Fibroblast of pulmonary artery (primary cell): Measurements from ENCODE around the gene FERMT3.

ENCODE experiments used
- DNase-seq: peaks from one replicate; pipeline ENCODE4 v3.0.0-alpha.2; 2010; ENCODE audit warnings: low read depth
- H3K4me3 ChIP-seq: replicated peaks from 2 replicates; pipeline ENCODE4 v1.5.1; 2011; ENCODE audit warnings: low read depth, mild to moderate bottlenecking, control low read depth, low read length, moderate library complexity
- TF ChIP-seq, protein P1 (sequence below): IDR thresholded peaks from 2 replicates; pipeline ENCODE4 v1.5.1; 2011; ENCODE audit warnings: mild to moderate bottlenecking, control low read depth, low read length, inconsistent platforms; ENCODE audit errors: missing control alignments

Gene FERMT3

DNA sequence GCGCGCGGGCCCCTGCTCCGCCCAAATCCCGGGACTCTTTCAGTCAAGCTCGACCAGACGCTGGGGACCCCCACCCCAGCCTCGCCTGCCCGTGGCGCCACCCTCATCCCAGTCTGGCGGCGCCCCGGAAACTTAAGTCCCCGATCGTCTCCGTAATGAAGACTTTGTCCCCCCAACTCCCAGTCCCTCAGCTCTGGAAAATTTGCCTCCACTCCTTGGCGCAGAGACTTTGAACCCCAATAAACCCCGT, 45.2 kb downstream of the FERMT3 start:
- no peak for DNase-seq
- peak overlapping the region; percentile 85 for H3K4me3 ChIP-seq
- TF ChIP-seq, protein P1, sequence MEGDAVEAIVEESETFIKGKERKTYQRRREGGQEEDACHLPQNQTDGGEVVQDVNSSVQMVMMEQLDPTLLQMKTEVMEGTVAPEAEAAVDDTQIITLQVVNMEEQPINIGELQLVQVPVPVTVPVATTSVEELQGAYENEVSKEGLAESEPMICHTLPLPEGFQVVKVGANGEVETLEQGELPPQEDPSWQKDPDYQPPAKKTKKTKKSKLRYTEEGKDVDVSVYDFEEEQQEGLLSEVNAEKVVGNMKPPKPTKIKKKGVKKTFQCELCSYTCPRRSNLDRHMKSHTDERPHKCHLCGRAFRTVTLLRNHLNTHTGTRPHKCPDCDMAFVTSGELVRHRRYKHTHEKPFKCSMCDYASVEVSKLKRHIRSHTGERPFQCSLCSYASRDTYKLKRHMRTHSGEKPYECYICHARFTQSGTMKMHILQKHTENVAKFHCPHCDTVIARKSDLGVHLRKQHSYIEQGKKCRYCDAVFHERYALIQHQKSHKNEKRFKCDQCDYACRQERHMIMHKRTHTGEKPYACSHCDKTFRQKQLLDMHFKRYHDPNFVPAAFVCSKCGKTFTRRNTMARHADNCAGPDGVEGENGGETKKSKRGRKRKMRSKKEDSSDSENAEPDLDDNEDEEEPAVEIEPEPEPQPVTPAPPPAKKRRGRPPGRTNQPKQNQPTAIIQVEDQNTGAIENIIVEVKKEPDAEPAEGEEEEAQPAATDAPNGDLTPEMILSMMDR = no peak

DNA sequence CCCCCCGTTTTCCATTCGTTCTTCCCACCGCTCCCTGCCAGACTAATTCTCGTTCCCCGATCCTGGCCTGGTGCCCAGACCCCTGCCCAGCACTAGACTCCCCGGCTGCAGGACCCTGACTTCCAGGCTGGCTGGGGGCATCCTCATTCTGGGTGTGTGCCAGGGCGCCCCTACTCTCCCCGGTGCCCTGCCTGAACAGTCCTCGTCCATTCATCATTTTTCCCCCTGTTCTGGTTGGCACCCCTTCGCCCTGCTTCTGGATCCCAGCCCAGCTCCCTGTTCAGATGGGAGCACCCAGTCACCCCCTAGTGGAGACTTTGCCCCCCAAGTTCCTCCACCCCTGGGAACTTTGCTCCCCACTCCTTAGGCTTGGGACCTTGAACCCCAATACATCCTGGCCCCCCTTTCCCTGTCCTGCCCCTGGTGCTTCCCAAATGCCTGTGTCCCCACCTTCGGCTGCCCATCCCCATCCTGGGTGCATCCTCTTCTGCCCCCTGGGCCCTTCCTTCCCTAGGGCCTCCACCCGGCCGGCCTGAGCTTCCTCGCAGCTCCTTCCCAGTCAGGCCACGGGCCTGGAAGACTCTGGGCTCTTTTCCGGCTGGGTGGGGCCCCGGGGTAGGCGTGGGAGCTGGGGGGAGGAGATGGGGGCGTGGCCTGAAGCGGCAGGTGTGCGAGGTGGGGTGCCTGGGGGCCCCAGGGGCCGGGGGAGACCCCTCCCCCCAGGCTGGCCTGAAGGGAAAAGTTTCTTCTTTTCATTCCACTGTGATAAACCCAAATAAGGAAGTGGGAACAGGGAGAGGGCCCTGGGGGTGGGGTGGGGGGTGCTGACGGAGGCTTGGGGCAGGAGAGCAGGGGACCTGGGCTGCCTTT, 45.7 kb downstream of the FERMT3 start:
- peak overlapping the region; percentile 85 for H3K4me3 ChIP-seq
- no peak for DNase-seq
- TF ChIP-seq, protein P1 = peak; percentile 39

DNA sequence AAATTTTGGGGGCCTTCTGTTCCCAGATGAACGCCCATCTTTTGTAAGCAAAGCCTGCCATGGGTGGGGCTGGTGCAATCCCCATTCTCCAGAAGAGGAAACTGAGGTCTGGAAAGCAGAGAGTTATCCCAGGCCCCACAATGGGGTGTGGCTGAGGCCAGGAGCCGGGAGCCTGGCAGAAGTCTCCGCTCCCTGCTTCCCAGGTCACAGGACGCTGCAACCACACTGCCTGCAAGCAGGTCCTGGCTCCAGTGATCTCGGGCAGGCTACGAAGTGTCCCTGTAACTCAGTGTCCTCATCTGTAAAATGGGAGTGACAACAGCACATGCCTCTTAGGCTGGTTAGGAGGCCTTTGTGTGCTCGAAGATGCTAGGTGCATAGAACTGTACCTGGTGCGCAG, 46.5 kb downstream of the FERMT3 start:
- peak overlapping the region; percentile 85 for H3K4me3 ChIP-seq
- TF ChIP-seq, protein P1 = no peak
- no peak for DNase-seq

DNA sequence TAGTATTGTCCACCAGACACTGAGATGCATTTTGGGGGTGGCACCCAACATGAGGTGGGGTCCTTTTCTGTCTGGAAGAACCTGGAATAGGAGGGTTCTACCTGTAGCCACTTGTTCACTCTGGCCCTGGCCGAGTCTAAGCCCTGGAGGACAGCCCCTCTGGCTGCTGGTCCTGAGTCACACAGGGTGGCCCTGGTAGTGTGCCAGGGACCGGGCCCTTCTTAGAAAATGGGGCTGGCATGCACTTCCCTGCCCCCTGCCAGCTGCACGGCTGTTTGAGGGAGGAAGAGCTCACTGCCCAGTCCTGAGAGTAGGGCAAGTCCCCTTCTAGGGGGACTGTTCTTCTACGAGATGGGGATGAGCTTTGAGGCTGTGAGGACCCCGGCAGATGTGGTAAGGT, 47.0 kb downstream of the FERMT3 start:
- no peak overlapping the region for H3K4me3 ChIP-seq
- no peak for DNase-seq
- TF ChIP-seq, protein P1 = no peak

DNA sequence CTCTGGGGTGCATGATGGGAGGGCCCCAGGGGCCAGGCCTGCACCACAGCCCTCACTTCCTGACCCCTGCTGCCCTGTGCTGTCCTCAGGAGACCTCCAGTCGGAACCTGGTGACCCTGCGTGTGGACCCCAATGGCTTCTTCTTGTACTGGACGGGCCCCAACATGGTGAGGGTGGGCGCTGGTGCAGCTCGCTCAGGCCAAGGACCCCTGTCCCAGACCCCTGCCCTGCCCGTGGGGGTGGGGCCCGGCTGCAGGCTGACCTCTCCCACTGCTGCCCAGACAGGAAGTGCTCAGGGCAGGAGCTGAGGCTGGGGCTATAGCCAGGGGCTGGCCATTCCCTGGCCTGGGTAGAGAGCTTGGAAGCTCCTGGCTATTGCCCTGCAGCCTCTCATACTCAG, 47.8 kb downstream of the FERMT3 start:
- H3K4me3 ChIP-seq = no peak overlapping the region
- DNase-seq = no peak
- TF ChIP-seq, protein P1 = no peak

DNA sequence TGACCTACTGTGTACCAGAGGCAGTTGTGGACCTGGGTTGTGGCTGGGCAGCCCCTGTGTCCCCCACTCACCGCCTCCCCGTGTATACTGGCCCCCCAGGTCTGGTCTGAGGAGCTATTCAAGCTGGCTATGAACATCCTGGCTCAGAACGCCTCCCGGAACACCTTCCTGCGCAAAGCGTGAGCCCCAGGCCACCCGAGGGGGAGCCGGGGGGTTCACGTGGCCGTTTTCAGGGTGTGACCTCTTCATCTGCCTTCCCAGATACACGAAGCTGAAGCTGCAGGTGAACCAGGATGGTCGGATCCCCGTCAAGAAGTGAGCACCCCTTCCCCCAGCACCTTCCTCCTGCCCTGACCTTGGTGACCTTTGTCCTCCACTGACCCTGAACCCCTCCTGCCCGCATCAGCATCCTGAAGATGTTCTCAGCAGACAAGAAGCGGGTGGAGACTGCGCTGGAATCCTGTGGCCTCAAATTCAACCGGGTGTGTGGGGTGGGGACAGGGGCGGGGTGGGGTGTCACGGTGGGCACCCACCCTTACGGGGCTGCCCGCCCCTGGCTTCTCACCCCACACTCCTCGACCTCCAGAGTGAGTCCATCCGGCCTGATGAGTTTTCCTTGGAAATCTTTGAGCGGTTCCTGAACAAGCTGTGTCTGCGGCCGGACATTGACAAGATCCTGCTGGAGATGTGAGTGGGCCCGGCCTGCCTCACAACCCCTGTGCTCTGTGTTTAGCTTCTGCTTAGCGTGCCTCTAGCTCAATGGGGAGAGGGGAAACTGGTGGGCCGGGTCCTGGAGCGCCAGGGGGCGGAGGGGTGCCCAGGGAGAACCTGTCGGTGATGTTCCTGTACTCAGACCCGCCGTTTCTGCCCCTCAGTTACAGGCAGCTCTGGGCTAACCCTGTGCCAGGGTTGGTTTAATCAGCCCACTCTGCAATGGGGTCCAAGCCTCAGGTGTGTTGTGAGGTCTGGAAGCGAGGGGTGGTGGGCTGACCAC, 48.9 kb downstream of the FERMT3 start:
- H3K4me3 ChIP-seq = no peak overlapping the region
- no peak for DNase-seq
- TF ChIP-seq, protein P1 = no peak
